Lung microvascular endothelial cell (primary cell): ENCODE results near the gene SHROOM3. TPM values are rescaled to one million over a fixed set of nuclear protein-coding genes. Genes with fewer than 3 reads are reported as not detected.
"Not testable (repeated sequence)": the region's sequence is repeated elsewhere in the genome, so short reads cannot be mapped to it uniquely, and the experiment has no call there.

ENCODE experiments used
- DNase-seq, 2 donors: peaks; one replicate each; pipeline versions ENCODE4 v3.0.0 to v3.0.0-alpha.2; 2010; ENCODE audit warnings: low read depth in 2 of 2
- total RNA-seq: library from RNA; depleted of rRNA; stranded (reverse); fragments of >200 nt; gene quantifications from 2 replicates; pipeline ENCODE4 v1.2.1, GENCODE V29; 2014

Gene SHROOM3
- total RNA-seq, 1 donor from 2014 or later = under 0.01 TPM

GRCh38 chr4:76445911-76446310 is 10.9 kb downstream of the SHROOM3 start:
- no peak for DNase-seq

GRCh38 chr4:76447393-76447851 is 12.4 kb downstream of the SHROOM3 start:
- DNase-seq = peak in 1 of 2 donors; percentile 63

DNA sequence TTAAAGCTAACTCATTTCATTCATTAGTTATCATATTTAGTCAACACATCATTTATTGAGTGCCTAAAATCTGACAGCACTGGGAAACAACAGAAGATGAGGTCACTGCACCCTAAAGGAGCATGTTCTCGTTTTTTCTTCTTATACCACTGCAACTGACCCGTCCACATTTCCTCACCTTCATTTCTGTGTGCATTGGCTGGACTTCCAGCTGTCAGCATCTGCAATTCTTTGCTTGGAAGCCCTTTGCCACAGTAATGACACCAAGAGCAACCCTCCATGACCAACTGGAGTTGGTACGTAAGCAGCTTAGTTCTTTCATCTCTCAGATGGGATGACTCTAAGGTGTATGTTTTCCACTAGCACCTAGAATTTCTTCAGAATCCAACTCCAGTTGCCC is 13.2 kb downstream of the SHROOM3 start:
- DNase-seq = no peak

DNA sequence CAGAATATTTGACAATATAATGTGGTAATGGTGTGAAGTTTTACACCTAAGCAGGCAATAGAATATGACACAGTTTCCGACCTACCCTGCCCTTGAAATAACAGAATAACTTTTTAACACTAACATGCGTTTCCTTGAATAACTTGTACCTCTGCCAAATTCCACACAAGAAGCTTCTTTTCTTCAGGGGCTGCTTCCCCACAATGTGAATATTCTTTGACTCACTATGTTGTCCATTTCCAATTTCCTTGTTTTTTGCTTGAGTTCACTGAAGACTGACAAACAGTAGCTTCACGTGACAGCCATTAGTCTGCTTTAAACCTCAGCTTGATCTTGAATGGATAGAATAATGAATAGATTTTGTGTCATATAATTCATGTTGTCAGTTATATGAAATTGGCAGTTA is 14.3 kb downstream of the SHROOM3 start:
- DNase-seq = peak in 1 of 2 donors; percentile 67

GRCh38 chr4:76449833-76450232 is 14.8 kb downstream of the SHROOM3 start:
- DNase-seq = no peak

DNA sequence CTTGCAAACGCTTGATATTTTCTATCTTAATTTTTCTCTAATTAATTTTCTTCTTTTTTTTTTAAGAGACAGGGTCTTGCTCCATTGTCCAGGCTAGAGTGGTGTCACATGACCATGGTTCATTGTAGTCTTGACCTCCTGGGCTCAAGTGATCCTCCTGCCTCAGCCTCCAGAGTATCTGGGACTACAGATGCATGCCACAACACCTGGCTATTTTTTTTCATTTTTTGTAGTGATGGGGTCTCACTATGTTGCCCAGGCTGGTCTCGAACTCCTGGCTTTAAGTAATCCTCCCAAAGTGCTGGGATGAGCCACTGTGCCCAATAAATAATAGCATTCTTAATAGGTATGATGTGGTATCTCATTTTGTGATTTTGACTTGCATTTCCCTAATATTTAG is 18.2 kb downstream of the SHROOM3 start:
- no peak for DNase-seq

DNA sequence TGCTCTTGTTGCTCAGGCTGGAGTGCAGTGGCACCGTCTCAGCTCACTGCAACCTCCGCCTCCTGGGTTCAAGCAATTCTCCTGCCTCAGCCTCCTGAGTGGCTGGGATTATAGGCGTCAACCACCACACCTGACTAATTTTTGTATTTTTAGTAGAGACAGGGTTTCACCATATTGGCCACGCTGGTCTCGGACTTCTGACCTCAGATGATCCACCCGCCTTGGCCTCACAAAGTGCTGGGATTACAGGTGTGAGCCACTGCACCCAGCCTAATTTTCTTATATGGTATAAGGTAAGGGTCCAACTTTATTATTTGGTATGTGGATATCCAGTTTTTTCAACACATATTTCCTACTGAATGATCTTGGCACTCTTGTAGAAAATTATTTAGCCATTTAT is 19.0 kb downstream of the SHROOM3 start:
- DNase-seq = not testable (repeated sequence)

DNA sequence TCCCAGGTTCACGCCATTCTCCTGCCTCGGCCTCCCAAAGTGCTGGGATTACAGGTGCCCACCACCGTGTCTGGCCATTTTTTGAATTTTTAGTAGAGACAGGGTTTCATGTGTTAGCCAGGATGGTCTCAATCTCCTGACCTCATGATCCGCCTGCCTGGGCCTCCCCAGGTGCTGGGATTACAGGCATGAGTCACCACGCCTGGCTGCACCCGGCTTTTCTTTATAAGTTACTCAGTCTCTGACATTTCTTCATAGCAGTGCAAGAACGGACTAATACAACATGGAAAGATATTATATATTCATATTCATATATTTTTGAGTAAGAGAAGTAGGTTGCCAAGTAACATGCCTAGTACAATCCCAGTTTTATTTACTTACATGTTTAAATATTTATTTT is 22.9 kb downstream of the SHROOM3 start:
- no peak for DNase-seq

- DNase-seq = no peak
Observed at GRCh38 chr4:76458297-76458696, 23.3 kb downstream of the SHROOM3 start.

DNA sequence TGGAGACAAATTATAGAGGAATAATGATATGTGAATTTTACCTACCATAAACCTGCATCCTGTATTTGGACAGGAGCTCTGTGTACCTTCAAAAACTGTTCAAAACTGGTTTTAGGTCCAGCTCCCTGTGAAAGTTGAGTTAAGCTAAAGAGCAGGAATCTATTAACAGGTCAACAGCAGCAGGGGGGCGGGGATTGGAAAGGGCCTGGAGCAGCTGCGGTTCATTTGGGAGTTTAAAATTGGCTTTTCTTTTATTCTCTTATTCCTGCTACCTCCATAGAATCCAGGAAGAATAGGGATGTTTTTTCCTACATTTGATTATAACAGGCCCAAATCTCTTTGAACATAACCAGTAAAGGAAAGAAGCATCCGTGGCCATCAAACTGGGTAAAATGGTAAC is 23.8 kb downstream of the SHROOM3 start:
- no peak for DNase-seq

DNA sequence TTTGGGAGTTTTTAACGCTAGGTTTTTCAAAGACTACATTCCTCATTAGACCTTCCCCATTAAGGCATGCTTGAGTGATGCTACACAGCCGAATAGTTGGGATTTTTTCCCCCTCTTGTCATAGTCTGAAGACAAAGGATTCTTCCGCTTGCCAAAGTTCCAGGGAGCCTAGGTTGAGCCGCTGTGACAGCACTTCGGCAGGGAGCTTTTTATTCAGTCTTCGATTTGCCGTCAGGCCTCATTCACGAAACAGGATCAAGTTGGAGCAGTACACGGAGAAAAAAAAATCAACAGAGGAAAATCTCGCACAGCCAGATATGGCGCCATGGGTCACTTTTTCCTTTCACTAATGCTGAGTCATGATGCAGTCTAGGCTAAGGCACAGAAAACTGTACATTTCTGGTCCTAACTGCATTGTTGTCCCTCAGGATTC is 24.3 kb downstream of the SHROOM3 start:
- DNase-seq = peak; percentile 3 to 43

- DNase-seq = no peak
Observed at GRCh38 chr4:76463568-76463967, 28.5 kb downstream of the SHROOM3 start.

GRCh38 chr4:76470064-76470463 is 35.0 kb downstream of the SHROOM3 start:
- no peak for DNase-seq

GRCh38 chr4:76470532-76470931 is 35.5 kb downstream of the SHROOM3 start:
- no peak for DNase-seq

DNA sequence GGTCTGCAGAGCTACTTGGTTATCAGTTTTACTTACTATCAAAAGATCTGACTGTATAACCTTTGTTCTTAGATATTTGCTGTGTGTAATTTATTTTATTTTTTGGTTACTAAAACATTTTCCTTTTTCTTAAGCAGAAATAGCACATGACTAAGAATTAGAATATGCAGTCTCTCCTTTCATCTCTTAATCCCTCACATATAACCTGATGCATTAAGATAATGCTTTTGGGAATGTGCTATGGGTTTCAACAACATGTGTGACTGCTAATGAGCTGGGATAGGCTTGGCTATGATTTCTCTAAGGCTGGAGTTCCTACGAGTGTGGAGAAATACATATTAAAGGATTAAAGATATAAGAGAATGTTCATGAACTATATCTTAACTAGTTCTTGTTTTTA is 41.5 kb downstream of the SHROOM3 start:
- no peak for DNase-seq

- no peak for DNase-seq
Observed at GRCh38 chr4:76484654-76485053, 49.6 kb downstream of the SHROOM3 start.

- no peak for DNase-seq
Observed at GRCh38 chr4:76485450-76485849, 50.4 kb downstream of the SHROOM3 start.

- DNase-seq = no peak
Observed at GRCh38 chr4:76486588-76487276, 51.7 kb downstream of the SHROOM3 start.

GRCh38 chr4:76487621-76488020 is 52.6 kb downstream of the SHROOM3 start:
- DNase-seq = no peak

DNA sequence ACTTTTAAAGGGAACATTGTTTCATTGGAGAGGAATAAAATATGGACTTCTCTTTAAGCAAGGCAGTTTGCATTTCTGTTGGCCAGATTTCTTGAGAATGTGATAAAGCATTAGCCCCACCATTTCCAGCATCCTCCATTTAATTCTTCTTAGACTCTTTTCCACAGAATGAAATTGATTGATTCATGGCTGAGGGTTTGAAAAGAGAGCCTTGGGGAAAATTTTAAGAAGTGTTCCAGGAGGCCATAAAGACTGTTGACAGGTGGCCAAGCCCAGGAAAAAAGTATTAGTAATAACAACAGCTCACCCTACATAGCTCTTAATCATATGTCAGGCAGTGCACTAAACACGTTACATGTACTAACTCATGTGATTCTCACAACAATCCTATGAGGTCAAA is 53.4 kb downstream of the SHROOM3 start:
- no peak for DNase-seq

DNA sequence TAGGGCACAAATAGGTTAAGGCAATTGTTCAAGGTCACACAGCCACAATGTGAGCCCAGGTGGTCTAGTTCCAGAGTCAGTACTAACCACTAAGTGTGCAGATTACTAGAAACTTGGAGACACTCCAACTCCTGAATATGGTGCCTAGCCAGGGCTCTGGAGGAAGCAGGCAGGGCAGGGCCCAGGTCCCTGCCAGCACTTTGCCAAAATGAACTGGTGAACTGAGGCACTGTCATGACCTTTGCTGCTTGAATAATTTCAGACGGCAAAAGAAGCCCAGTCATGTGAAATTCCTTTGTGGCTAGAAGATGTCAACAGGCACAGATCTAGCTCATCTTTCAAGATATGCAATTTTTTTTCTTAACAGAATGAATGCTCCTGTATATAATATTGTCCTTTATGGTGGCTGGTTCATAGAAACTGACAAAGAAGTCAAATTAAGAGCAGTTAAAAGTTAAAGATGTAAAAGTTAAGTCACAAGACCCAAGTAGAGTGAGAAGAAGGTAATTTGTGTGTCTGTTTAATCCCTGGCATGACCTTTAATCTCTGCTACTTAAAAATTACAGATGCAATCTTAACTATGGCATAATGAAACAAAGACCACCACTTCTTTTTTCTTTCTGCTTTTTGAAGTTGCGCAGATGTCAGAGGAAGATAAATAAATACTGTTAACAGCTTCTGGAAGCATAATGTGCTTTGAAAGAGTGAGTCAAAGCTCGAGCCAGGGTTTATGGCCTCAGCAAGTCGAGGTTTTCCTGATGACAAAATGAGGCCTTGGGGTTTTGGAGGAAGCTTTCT is 54.1 kb downstream of the SHROOM3 start:
- no peak for DNase-seq

GRCh38 chr4:76489686-76490161 is 54.7 kb downstream of the SHROOM3 start:
- DNase-seq = no peak

GRCh38 chr4:76492055-76492454 is 57.0 kb downstream of the SHROOM3 start:
- no peak for DNase-seq
